DMS53 treated with DMSO at 0.1 percent for 48 hours (cell line): ENCODE data around the gene RASAL1.

Source experiments
- DNase-seq: peaks from one replicate; lab custom pipeline; 2025; ENCODE audit not compliant: unreplicated experiment; lab: John Stamatoyannopoulos, UW

Gene RASAL1

GRCh38 chr12:113061061-113061694 lies 74.4 kb downstream of the RASAL1 start:
- DNase-seq, result no peak

- DNase-seq, result no peak
Measured at GRCh38 chr12:113060336-113060960, 75.1 kb downstream of the RASAL1 start.

- no peak for DNase-seq
Measured at GRCh38 chr12:113059071-113059595, 76.4 kb downstream of the RASAL1 start.

- no peak for DNase-seq
Measured at GRCh38 chr12:113058553-113058952, 77.0 kb downstream of the RASAL1 start.

GRCh38 chr12:113057565-113058485 lies 77.7 kb downstream of the RASAL1 start:
- DNase-seq, result no peak

- no peak for DNase-seq
Measured at GRCh38 chr12:113056631-113057488, 78.7 kb downstream of the RASAL1 start, which contains the start of gene DTX1. DTX1 (plus strand) TSS chr12:113056730; CDS start chr12:113058193, 1,463 bp downstream.

DNA sequence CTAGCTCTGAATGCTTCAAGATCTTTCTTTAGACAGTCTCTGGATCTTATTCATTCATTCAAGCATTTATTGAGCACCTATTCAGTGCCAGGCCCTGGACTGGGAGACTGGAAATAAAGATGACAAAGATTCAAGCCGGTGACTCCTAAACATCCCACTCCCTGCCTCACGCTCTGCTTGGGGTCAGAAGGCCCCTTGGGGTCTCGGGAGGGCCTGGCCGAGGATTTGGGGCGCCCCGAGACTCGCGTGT lies 79.3 kb downstream of the RASAL1 start:
- DNase-seq, result no peak

DNA sequence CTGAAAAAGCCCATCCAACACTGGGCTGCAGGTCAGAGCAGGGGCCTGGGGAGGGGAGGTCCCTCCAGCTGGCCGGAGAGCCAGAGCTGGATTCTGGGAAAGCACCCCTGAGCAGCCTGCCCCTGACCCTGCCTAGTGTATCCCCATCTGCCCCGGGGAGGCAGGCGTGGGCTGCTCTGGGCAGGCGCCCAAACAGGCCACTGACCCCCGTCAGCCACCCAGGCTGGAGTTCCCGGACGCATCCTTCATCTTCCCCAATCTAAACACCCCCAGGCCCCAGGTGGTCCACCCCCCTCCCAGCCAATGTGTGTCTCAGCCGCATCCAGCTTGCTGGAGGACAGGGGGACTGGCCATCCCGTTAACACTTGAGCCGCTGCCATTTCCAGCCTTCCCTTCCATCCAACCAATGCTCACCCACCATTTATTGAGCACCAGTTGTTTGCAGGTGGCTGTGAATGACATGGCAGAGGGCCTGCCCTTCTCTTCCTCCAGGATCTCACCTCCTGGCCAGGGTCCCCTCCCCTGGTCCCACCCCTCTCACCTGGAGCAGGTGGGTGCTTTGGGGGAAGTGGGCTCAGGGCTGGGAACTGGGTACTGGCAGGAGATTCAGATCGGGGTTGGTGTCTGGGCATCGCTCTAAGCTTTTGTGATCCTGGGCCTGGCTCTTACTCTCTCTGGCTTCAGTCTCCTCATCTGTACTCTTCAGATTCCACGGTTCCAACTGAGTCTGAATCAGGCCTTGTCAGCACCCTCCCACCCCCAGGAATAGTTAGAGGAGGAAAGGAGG lies 79.8 kb downstream of the RASAL1 start:
- DNase-seq, result no peak

DNA sequence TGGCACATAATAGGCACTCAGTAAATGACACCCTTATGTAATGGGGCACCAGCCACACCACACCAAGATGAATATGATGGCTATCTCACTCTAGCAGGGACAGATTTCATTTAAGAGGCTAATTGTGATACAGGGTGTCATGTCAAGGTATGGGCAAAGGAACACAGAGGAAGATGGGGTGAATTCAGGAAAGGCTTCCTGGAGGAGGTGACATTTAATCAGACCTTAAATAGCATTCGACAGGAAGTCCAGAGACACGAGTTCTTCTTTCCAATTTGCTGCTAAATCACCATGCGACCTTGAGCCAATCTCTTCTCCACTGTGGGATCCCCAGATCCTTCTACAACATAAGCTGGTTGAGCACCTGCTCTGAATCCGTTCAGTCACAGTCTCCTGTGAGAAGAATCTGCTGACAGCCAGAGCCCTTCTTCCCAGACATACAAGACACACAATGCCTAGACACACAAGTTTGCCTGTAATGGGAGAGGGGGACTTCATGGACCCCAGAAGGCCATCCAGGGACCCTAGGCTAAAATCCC lies 80.5 kb downstream of the RASAL1 start:
- DNase-seq, result no peak

- DNase-seq, result no peak
Measured at GRCh38 chr12:113052326-113052725, 83.2 kb downstream of the RASAL1 start.

DNA sequence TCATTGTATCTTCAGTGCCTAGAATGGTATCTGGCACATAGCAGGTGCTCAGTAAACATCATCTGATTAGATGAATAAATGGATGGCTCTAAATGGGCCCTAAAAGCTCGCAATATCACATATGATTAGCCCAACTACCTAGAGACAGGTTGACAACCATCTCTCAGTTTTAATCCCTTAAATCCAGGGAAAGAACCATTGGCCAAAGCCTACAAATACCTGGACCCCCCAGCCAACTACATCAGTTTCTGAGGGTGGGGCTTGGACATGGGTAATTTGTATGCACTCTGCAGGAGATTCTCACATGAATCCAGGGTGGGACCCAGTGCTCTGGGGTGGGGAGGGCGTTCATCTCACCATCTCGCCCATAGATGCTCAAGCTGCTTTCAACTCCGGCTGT lies 83.8 kb downstream of the RASAL1 start:
- DNase-seq, result no peak

DNA sequence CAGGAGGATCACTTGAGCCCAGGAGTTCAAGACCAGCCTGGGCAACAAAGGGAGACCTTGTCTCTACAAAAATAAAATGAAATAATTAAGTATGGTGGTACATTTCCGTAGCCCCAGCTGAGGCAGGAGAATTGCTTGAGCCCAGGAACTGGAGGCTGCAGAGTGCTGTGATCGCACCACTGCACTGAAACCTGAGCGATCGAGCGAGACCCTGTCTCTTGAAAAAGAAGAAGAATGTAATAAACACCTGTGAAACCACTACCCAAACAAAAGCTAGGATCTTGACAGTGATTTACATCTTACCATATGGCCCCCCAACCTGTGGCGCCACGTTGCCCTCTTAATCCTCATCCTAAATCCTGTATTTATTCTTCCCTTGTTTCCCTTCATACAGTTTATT lies 84.8 kb downstream of the RASAL1 start:
- DNase-seq, result no peak

- peak; percentile 14 for DNase-seq
Measured at GRCh38 chr12:113049976-113050742, 85.4 kb downstream of the RASAL1 start.
